Hematopoietic multipotent progenitor cell treated with erythropoietin and hydrocortisone succinate and interleukin-3 and kit ligand, for 8 days (in vitro differentiated cells): ENCODE results near the gene TNC.

ENCODE experiments used
- DNase-seq: peaks from one replicate; pipeline ENCODE4 v3.0.0-alpha.2; 2015

TNC gene

GRCh38 chr9:115002371-115003120 lies 115.4 kb downstream of the TNC start:
- no peak for DNase-seq

DNA sequence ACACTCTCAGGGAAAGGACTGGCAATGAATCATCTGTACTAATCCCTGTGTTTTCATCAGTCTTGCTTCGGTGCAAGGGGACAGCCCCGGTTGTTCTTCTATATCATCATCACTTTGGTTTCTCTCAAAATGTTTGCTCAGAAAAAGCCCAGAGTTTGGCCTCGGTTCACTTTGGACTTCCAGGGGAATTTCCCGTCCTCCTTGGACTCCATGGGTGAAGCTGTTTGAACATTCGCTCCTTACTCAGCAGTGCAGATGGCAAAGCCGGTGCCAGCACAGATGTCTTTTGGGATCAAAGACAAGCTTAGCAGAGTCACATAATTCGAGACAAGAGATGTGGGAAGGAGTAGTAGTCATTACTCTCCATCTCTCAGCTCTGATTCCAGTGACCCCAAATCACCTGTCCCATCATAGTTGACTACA lies 117.7 kb downstream of the TNC start:
- DNase-seq, result no peak

DNA sequence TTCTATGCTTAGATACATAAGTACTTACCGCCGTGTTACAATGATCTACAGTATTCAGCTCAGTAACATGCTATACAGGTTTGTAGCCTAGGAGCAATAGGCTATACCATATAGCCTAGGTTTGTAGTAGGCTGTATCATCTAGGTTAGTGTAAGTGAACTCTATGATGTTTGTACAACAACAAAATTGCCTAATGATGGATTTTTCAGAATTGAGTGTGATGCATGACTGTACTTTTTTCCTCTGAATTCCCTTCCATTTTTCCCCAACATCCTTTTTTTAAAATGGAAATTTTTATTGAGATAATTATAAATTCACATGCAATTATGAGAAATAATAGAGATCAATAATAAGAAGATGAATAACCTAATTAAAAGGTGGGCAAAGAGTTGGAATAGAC lies 119.6 kb downstream of the TNC start:
- no peak for DNase-seq

DNA sequence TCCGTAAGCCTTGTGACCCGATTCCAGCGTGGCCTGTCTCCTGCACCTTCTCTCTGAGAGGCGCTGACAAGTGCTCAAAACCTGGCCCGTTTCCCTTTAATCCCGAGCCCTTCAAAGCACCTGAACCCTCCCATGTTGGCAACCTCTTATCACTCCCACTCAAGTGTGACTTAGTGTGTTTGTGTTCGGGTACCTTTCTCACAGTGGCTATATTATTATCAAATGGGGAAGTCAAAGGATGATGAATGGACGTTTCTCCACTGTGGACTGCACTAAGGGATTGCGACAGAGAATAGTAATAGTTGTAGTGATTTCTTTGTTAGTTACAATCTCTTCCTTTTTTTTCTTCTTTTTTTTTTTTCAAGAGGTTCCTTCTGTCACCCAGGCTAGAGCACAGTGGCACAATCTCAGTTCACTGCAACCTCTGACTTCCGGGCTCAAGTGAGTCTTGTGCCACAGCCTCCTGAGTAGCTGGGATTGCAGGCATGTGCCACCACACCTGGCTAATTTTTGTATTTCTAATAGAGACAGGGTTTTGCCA lies 122.2 kb downstream of the TNC start:
- no peak for DNase-seq

DNA sequence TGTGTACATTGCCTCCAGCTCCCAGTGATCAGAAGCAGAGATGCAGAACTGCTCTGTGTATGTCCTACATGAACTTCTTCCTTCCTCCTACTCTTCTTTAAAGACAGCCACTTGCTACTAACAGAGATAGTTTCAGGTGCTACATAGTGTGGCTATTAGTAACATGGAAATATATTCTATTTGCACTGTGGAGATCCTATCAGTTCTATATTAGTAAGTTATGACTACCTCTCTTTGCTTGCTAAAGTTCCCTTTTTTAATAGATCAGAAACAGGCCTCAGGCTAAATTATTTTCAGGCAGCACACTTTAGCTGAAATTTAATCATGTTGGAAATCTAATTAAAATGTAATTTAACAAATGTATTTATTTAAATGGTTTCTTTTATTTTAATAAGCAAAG lies 123.2 kb downstream of the TNC start:
- no peak for DNase-seq

DNA sequence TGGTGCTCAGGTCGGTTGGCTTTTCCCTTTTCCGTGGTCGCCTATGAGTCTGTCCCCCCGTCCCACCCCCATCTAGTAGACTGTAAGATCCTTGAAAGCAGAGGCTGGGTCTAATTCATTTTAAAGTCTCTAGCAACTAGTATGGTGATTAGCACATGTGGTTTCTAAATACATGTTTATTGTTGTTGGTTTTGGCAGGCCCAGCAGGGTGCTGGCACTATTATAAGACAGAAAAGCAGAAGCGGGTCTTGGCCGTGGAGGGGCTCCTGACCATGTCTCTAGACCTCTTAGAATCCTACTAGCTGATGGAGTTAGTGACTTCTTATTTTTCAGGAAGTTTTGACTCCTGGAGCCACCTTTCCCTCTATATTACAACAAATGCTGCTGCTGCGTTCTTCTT lies 126.1 kb downstream of the TNC start:
- no peak for DNase-seq

DNA sequence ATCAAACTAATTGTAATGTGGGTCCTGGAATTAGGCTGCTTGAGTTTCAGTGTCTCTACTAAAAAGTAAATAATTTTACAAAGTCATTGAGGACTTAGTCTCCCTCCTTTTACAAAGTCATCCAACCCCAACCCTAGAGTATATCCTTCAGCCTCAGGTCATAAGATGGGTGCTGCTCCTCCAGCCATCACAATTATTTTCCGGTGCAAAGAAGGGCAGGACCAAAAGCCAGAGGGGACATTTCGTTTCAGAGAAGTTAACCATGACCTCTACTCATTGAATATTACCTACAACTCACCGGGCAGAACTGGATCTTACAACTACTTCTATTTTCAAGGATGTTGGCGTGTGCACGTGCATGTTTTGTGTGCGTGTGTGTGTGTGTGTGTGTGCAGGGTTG lies 127.1 kb downstream of the TNC start:
- no peak for DNase-seq

DNA sequence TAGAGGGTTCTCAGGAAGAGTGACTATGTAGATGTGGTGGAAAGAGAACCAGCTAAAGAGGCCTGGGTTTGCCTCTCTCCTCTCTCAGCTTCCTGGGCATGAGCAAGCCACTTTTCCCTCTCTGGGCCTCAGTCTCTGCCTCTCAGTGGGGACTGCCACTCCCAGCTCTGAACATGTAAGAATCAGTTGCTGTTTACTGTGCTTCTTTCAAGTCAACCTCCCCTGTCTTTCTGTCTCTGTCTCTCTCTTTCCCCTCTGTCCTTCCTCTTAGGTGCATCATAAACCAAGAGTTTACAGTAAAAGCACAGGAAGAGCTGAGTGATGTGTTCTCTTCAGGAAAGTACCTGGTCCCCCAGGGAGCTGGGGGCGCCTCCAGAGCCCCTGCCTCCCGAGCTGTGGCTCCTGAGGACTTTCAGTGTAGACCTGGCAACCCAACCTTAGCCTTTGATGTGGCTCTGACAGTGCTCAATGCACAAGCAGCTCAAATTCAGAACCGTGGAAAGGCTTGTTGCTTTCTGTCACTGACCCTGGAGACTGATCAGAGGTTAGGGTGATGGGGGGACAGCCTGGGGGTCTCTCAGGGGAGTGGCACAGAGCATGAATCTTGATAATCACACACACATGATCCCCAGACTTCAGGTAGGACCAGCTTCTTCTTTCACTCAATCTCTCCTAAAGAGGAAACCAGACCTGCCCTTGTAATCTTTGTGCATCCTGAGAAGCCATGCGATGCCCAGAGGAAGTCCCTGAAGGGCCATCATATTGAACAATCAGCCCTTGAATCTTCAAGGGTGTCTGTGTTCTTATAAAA lies 128.2 kb downstream of the TNC start:
- DNase-seq, result no peak

DNA sequence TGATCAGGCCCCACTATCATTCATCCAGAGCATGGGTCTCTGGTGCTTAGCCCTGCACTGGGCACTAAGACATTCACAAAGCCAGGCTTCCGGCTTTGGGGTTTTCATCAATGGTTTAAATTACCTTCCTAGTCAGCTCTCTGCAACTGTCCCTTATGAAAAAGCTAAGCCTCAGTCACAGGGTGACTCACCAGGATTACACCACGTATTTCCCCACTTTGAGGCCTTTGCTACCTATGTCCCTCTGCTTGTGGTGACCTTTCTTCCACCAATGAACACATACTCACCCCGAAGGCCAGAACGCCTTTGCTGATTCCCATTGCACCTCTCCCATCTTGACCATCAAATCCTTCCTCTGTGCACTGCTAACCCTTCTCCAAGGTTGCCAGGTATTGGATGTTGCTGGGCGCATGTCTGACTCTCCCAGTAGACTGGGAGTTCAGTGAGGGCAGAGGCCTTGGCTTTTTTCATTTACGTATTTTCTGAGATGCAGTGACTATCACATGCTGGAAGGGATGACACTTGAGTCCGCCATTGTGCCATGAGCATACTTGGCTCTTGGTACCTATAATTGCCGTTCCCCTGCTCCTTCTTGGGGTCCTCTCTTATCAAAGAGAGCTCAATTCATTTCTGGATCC lies 128.9 kb downstream of the TNC start:
- DNase-seq, result no peak

- DNase-seq, result no peak
Observed at GRCh38 chr9:114987116-114987515, 130.8 kb downstream of the TNC start.

- DNase-seq, result no peak
Observed at GRCh38 chr9:114985959-114986501, 131.9 kb downstream of the TNC start.

- no peak for DNase-seq
Observed at GRCh38 chr9:114981063-114981462, 136.9 kb downstream of the TNC start.

DNA sequence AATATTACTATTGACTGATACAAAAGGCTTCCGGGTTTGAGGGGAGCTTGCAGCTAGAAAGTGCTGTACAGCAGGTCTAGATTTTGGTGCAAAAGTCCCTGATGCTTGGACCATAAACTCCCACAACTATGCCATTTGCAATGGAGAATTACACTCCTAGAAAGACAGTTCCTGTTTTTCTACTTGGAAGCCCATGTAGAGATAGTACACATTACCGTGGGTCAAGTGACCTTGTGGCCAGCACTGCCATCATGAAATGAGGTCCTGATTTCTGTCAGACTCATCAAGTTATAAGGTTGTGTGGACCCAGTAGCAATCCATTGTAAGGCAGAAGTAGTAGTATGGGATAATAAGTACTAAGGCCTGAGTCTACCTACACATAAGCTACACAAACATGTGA lies 144.7 kb downstream of the TNC start:
- DNase-seq, result no peak

DNA sequence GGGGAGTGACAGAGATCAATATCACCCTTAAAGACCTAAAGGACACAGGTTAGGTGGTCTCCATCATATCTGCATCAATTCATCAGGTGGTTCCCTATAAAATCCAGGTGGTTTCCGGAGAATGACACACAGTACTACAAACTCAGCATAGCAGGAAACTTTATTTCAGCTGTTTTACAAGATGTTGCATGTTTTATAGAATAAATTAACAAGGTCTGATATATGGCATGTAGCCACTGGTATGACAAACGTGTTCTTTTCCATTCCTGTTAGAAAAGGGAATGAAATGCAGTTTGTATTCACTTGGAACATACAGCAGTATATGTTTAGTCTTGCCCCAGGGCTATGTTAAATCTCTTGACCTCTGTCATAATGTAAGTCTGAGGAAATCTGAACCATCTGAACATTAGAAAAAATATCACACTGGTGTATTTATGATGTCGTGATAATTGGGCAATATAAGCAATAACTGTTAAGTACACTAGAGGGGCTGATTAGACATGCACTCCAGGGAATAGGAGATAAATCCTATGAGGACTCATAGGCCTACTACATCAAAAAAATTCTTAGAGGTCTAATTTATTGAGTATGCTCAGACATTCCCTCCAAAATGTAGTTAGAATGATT lies 145.3 kb downstream of the TNC start:
- no peak for DNase-seq
